HUES64 (cell line): ENCODE results near the gene RAPGEFL1.
A peak's percentile ranks its signal among the peaks of the same experiment; 100 is the strongest.

Source experiments
- H3K27ac ChIP-seq: 2 replicates; pipeline ENCODE4 v1.7.0; 2013; ENCODE audit warnings: low read depth, low read length, inconsistent platforms
- H3K27me3 ChIP-seq: 2 replicates; pipeline ENCODE4 v1.6.1; 2013; ENCODE audit warnings: mild to moderate bottlenecking, low read length; ENCODE audit not compliant: insufficient read depth
- H3K36me3 ChIP-seq: 2 replicates; pipeline ENCODE4 v1.6.1; 2013; ENCODE audit warnings: mild to moderate bottlenecking, low read length; ENCODE audit not compliant: insufficient read depth
- H3K4me1 ChIP-seq: 2 replicates; pipeline ENCODE4 v1.6.1; 2013; ENCODE audit warnings: mild to moderate bottlenecking, low read length, moderate library complexity; ENCODE audit not compliant: insufficient read depth
- H3K4me3 ChIP-seq: 2 replicates; pipeline ENCODE4 v1.5.1; 2013; ENCODE audit warnings: mild to moderate bottlenecking, low read length, moderate library complexity
- H3K9ac ChIP-seq: 2 replicates; pipeline ENCODE4 v1.6.1; 2013; ENCODE audit warnings: mild to moderate bottlenecking, low read depth, low read length
- H3K9me3 ChIP-seq: 2 replicates; pipeline ENCODE4 v1.6.1; 2013; ENCODE audit warnings: low read depth, low read length; ENCODE audit not compliant: insufficient read depth
- WGBS: fragments of 150-250, 120-280 bp; methylation state at CpG from one replicate; pipeline ENCODE4 v1.1.7; 2013; ENCODE audit warnings: missing lambda C conversion rate; 5-methylcytosine and 5-hydroxymethylcytosine counted together

The RAPGEFL1 gene

GRCh38 chr17:40151414-40151963 is 25.8 kb upstream of the RAPGEFL1 start:
- Histone ChIP-seq H3K36me3 (peaks cover 89% of the 10 kb centered on the region), H3K9ac (no peak overlapping the region), H3K27me3 (no peaks in the 10 kb centered on the region), H3K27ac (no peak overlapping the region), H3K9me3 (no peaks in the 10 kb centered on the region), H3K4me3 (no peak overlapping the region), H3K4me1 (no peaks in the 10 kb centered on the region)
- whole genome bisulfite sequencing, result 97% methylated on average over 5 of the region's 7 CpGs

- Histone ChIP-seq H3K9ac (no peak overlapping the region), H3K27me3 (no peaks in the 10 kb centered on the region), H3K4me1 (no peaks in the 10 kb centered on the region), H3K4me3 (no peak overlapping the region), H3K9me3 (no peaks in the 10 kb centered on the region), H3K27ac (no peak overlapping the region), H3K36me3 (peaks cover 76% of the 10 kb centered on the region)
- 96% methylated on average over 14 of the region's 14 CpGs for WGBS
Measured at GRCh38 chr17:40153603-40154236, 23.6 kb upstream of the RAPGEFL1 start.

GRCh38 chr17:40157973-40158372 is 19.3 kb upstream of the RAPGEFL1 start:
- Histone ChIP-seq H3K4me1 (no peaks in the 10 kb centered on the region), H3K27ac (no peak overlapping the region), H3K27me3 (no peaks in the 10 kb centered on the region), H3K9ac (no peak overlapping the region), H3K9me3 (no peaks in the 10 kb centered on the region), H3K36me3 (peaks cover 74% of the 10 kb centered on the region), H3K4me3 (no peak overlapping the region)
- WGBS, result 99% methylated on average over 2 of the region's 2 CpGs

- Histone ChIP-seq H3K27ac (no peak overlapping the region), H3K9ac (no peak overlapping the region), H3K9me3 (no peaks in the 10 kb centered on the region), H3K4me1 (no peaks in the 10 kb centered on the region), H3K36me3 (peaks cover 74% of the 10 kb centered on the region), H3K27me3 (no peaks in the 10 kb centered on the region), H3K4me3 (no peak overlapping the region)
- 95% methylated on average over 3 of the region's 3 CpGs for WGBS
Measured at GRCh38 chr17:40158438-40159013, 18.7 kb upstream of the RAPGEFL1 start.

GRCh38 chr17:40159456-40159855 is 17.8 kb upstream of the RAPGEFL1 start:
- no peaks in the 10 kb centered on the region for H3K4me1 ChIP-seq
- no peak overlapping the region for H3K4me3 ChIP-seq
- H3K36me3 ChIP-seq, result peaks cover 74% of the 10 kb centered on the region
- H3K9ac ChIP-seq, result no peak overlapping the region
- H3K9me3 ChIP-seq, result no peaks in the 10 kb centered on the region
- 93% methylated on average over 6 of the region's 6 CpGs for WGBS
- H3K27ac ChIP-seq, result no peak overlapping the region
- H3K27me3 ChIP-seq, result no peaks in the 10 kb centered on the region

- no peak overlapping the region for H3K4me3 ChIP-seq
- peaks cover 4% of the 10 kb centered on the region; the same call in 1 of the 2 replicates for H3K4me1 ChIP-seq
- WGBS, result 91% methylated on average over 3 of the region's 3 CpGs
- H3K9ac ChIP-seq, result no peak overlapping the region
- H3K9me3 ChIP-seq, result no peaks in the 10 kb centered on the region
- no peaks in the 10 kb centered on the region for H3K27me3 ChIP-seq
- peaks cover 95% of the 10 kb centered on the region for H3K36me3 ChIP-seq
- H3K27ac ChIP-seq, result peak overlapping the region; percentile 43
Measured at GRCh38 chr17:40167685-40168261, 9.5 kb upstream of the RAPGEFL1 start.

GRCh38 chr17:40168262-40168832 is 8.9 kb upstream of the RAPGEFL1 start:
- H3K27ac ChIP-seq, result peak overlapping the region; percentile 43
- WGBS, result 77% methylated on average over 10 of the region's 11 CpGs
- no peak overlapping the region for H3K4me3 ChIP-seq
- peaks cover 4% of the 10 kb centered on the region; the same call in 1 of the 2 replicates for H3K4me1 ChIP-seq
- no peak overlapping the region for H3K9ac ChIP-seq
- H3K36me3 ChIP-seq, result peaks cover 93% of the 10 kb centered on the region
- H3K9me3 ChIP-seq, result no peaks in the 10 kb centered on the region
- H3K27me3 ChIP-seq, result no peaks in the 10 kb centered on the region

- H3K9me3 ChIP-seq, result no peaks in the 10 kb centered on the region
- WGBS, result 93% methylated on average over 2 of the region's 2 CpGs
- peaks cover 4% of the 10 kb centered on the region; the same call in 1 of the 2 replicates for H3K4me1 ChIP-seq
- peaks cover 81% of the 10 kb centered on the region for H3K36me3 ChIP-seq
- no peak overlapping the region for H3K9ac ChIP-seq
- no peak overlapping the region for H3K27ac ChIP-seq
- no peaks in the 10 kb centered on the region for H3K27me3 ChIP-seq
- H3K4me3 ChIP-seq, result no peak overlapping the region
Measured at GRCh38 chr17:40170325-40170724, 6.9 kb upstream of the RAPGEFL1 start.

GRCh38 chr17:40171750-40172149 is 5.5 kb upstream of the RAPGEFL1 start:
- Histone ChIP-seq H3K9me3 (no peaks in the 10 kb centered on the region), H3K36me3 (peaks cover 74% of the 10 kb centered on the region), H3K27me3 (no peaks in the 10 kb centered on the region), H3K4me3 (no peak overlapping the region), H3K27ac (no peak overlapping the region), H3K4me1 (peaks cover 6% of the 10 kb centered on the region), H3K9ac (no peak overlapping the region)
- WGBS, result 100% methylated on average over 1 of the region's 1 CpG

GRCh38 chr17:40173091-40173777 is 4.0 kb upstream of the RAPGEFL1 start:
- no peaks in the 10 kb centered on the region for H3K9me3 ChIP-seq
- peaks cover 7% of the 10 kb centered on the region for H3K4me1 ChIP-seq
- WGBS, result 91% methylated on average over 4 of the region's 4 CpGs
- no peaks in the 10 kb centered on the region for H3K27me3 ChIP-seq
- H3K4me3 ChIP-seq, result no peak overlapping the region
- H3K27ac ChIP-seq, result no peak overlapping the region
- H3K36me3 ChIP-seq, result peaks cover 61% of the 10 kb centered on the region
- no peak overlapping the region for H3K9ac ChIP-seq

GRCh38 chr17:40173778-40174135 is 3.5 kb upstream of the RAPGEFL1 start:
- H3K27ac ChIP-seq, result no peak overlapping the region
- 82% methylated on average over 2 of the region's 3 CpGs for WGBS
- no peak overlapping the region for H3K9ac ChIP-seq
- peaks cover 7% of the 10 kb centered on the region for H3K4me1 ChIP-seq
- no peak overlapping the region for H3K4me3 ChIP-seq
- H3K9me3 ChIP-seq, result no peaks in the 10 kb centered on the region
- peaks cover 57% of the 10 kb centered on the region for H3K36me3 ChIP-seq
- H3K27me3 ChIP-seq, result no peaks in the 10 kb centered on the region
